C4-2B (cell line): ENCODE results near the gene GDAP2.

Source experiments
- CTCF ChIP-seq: fragments of 450-650 bp; conservative IDR thresholded peaks from 2 replicates; pipeline ENCODE4 v1.5.1; 2017; ENCODE audit warnings: mild to moderate bottlenecking
- ZFX ChIP-seq: fragments of 450-650 bp; IDR thresholded peaks from 2 replicates; pipeline ENCODE4 v1.6.1; 2017

GRCh38 chr1:117821382-117821755 lies 108.1 kb downstream of the GDAP2 start:
- no peak for TF ChIP-seq CTCF
- no peak for TF ChIP-seq ZFX
